ENCODE data around the gene GLT8D2. TPM values are rescaled to one million over a fixed set of nuclear protein-coding genes. Genes with fewer than 3 reads are reported as not detected.

GLT8D2 gene
- total RNA-seq, 2 experiments from 2014 or later = not detected

DNA sequence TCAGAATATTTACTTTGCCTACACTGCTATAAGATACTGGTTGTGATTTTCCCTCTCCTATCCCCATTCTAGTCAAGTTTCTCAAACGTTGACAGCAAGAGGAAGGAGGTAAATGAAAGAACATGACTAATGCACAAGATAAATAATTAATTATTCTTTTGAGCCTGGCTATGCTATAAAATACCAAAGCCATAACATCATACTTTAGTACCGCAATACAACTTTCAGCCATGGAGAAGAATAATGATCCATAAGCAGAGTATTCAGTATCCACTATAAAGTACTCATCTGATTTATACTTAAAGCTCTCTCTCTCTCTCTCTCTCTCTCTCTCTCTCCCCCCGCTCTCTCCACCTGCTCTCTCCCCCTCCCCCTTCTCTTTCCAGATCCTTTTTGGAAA, 43.1 kb downstream of the GLT8D2 start:
- intact Hi-C loops (cut with DNase I, micrococcal nuclease) = no loop called here
- peaks cover 53% of the 10 kb centered on the region for H3K27me3 Mint-ChIP-seq
- TF ChIP-seq, protein P1, sequence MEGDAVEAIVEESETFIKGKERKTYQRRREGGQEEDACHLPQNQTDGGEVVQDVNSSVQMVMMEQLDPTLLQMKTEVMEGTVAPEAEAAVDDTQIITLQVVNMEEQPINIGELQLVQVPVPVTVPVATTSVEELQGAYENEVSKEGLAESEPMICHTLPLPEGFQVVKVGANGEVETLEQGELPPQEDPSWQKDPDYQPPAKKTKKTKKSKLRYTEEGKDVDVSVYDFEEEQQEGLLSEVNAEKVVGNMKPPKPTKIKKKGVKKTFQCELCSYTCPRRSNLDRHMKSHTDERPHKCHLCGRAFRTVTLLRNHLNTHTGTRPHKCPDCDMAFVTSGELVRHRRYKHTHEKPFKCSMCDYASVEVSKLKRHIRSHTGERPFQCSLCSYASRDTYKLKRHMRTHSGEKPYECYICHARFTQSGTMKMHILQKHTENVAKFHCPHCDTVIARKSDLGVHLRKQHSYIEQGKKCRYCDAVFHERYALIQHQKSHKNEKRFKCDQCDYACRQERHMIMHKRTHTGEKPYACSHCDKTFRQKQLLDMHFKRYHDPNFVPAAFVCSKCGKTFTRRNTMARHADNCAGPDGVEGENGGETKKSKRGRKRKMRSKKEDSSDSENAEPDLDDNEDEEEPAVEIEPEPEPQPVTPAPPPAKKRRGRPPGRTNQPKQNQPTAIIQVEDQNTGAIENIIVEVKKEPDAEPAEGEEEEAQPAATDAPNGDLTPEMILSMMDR (IDR thresholded peaks at IDR 0.05) = no peak
- H3K9me3 ChIP-seq (ENCODE audit: control insufficient read depth in 1 of 2, insufficient read depth in 1 of 2, low read length in 2 of 2) = peaks cover 0 to 5% of the 10 kb centered on the region in 2 experiments
- ATAC-seq (ENCODE audit: poor library complexity) = no peak
- peaks cover 7 to 11% of the 10 kb centered on the region in 2 experiments for H3K27me3 ChIP-seq (ENCODE audit: control insufficient read depth in 1 of 2, insufficient read depth in 2 of 2, low read length in 2 of 2)
- peaks cover 2% of the 10 kb centered on the region for H3K9me3 Mint-ChIP-seq
- no peaks in the 10 kb centered on the region for H3K4me1 ChIP-seq (ENCODE audit: insufficient read depth, low read length)
- no peak overlapping the region for H3K4me3 ChIP-seq (ENCODE audit: low read length)
- no peaks in the 10 kb centered on the region for H3K36me3 ChIP-seq (ENCODE audit: insufficient read depth, low read length)
- H3K36me3 Mint-ChIP-seq (ENCODE audit: low read depth) = no peaks in the 10 kb centered on the region
- no peak for DNase-seq
- no peaks in the 10 kb centered on the region for H3K4me1 Mint-ChIP-seq (ENCODE audit: low read depth)
- ChIA-PET POLR2A (interaction anchor here (0.5 kb wide), 1 partner anchor 1393 kb away, joined by 3 read pairs; no protein-coding TSS in a partner anchor), CTCF (no interaction called here)
- H3K27ac ChIP-seq (ENCODE audit: low read depth in 1 of 2, low read length in 2 of 2) = no peak overlapping the region
- no peak overlapping the region for H3K27ac Mint-ChIP-seq
- no peak overlapping the region for H3K4me3 Mint-ChIP-seq

DNA sequence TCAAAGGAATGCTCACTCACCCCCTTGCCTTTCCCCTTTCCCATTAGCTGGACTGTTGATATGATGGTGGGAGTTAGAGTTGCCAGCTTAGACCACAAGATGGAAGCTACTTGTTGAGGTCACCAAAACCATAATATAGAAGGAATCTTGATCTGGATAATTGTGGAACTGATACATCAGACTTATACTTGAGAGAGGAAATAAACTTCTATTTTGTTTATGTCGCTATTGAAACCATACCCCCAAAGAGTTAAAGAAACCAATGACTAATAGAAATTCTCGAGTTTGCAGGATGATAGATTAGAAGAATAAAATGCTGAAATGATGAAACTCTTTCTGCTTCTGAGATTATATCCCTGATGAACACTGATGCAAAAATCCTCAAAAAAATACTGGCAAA, 46.4 kb downstream of the GLT8D2 start:
- Mint-ChIP-seq H3K9me3 (peaks cover 2% of the 10 kb centered on the region), H3K4me1 (ENCODE audit: low read depth) (no peaks in the 10 kb centered on the region), H3K27me3 (peaks cover 73% of the 10 kb centered on the region), H3K4me3 (no peak overlapping the region), H3K27ac (no peak overlapping the region), H3K36me3 (ENCODE audit: low read depth) (no peaks in the 10 kb centered on the region)
- Histone ChIP-seq H3K27ac (ENCODE audit: low read depth in 1 of 2, low read length in 2 of 2) (no peak overlapping the region), H3K4me3 (ENCODE audit: low read length) (no peak overlapping the region), H3K36me3 (ENCODE audit: insufficient read depth, low read length) (no peaks in the 10 kb centered on the region), H3K4me1 (ENCODE audit: insufficient read depth, low read length) (no peaks in the 10 kb centered on the region), H3K9me3 (ENCODE audit: control insufficient read depth in 1 of 2, insufficient read depth in 1 of 2, low read length in 2 of 2) (peaks cover 0 to 2% of the 10 kb centered on the region in 2 experiments), H3K27me3 (ENCODE audit: control insufficient read depth in 1 of 2, insufficient read depth in 2 of 2, low read length in 2 of 2) (peaks cover 12 to 17% of the 10 kb centered on the region in 2 experiments)
- intact Hi-C loops (cut with DNase I, micrococcal nuclease) = no loop called here
- ChIA-PET CTCF (no interaction called here), POLR2A (no interaction called here)
- TF ChIP-seq, protein P1 (IDR thresholded peaks at IDR 0.05) = no peak
- DNase-seq (no peak), ATAC-seq (ENCODE audit: poor library complexity) (no peak)

- TF ChIP-seq, protein P1 (IDR thresholded peaks at IDR 0.05) = no peak
- H3K27me3 Mint-ChIP-seq = peaks cover 66% of the 10 kb centered on the region
- H3K4me3 Mint-ChIP-seq = no peak overlapping the region
- no peak overlapping the region for H3K4me3 ChIP-seq (ENCODE audit: low read length)
- intact Hi-C loops (cut with DNase I, micrococcal nuclease) = no loop called here
- ChIA-PET CTCF (no interaction called here), POLR2A (no interaction called here)
- DNase-seq = no peak
- H3K9me3 ChIP-seq (ENCODE audit: control insufficient read depth in 1 of 2, insufficient read depth in 1 of 2, low read length in 2 of 2) = no peaks in the 10 kb centered on the region
- H3K27ac Mint-ChIP-seq = no peak overlapping the region
- no peak for ATAC-seq (ENCODE audit: poor library complexity)
- H3K36me3 ChIP-seq (ENCODE audit: insufficient read depth, low read length) = no peaks in the 10 kb centered on the region
- no peaks in the 10 kb centered on the region for H3K4me1 Mint-ChIP-seq (ENCODE audit: low read depth)
- H3K27ac ChIP-seq (ENCODE audit: low read depth in 1 of 2, low read length in 2 of 2) = no peak overlapping the region
- H3K27me3 ChIP-seq (ENCODE audit: control insufficient read depth in 1 of 2, insufficient read depth in 2 of 2, low read length in 2 of 2) = peaks cover 12 to 17% of the 10 kb centered on the region in 2 experiments
- no peaks in the 10 kb centered on the region for H3K9me3 Mint-ChIP-seq
- H3K4me1 ChIP-seq (ENCODE audit: insufficient read depth, low read length) = no peaks in the 10 kb centered on the region
- H3K36me3 Mint-ChIP-seq (ENCODE audit: low read depth) = no peaks in the 10 kb centered on the region
Measured at GRCh38 chr12:104002686-104003085, 47.3 kb downstream of the GLT8D2 start.

Data from CD4-positive, alpha-beta T cell (primary cell).